Smooth muscle cell (in vitro differentiated cells): ENCODE results near the gene HNRNPH3. TPM values are rescaled to one million over a fixed set of nuclear protein-coding genes. Genes with fewer than 3 reads are reported as not detected.

Source experiments
- DNase-seq: peaks from one replicate; lab custom pipeline; 2025; ENCODE audit not compliant: unreplicated experiment; lab: John Stamatoyannopoulos, UW
- H2AFZ ChIP-seq: fragments of 200-600 bp; sonication (generic); 2 replicates; pipeline ENCODE4 v1.6.0; 2016; ENCODE audit warnings: antibody characterized with exemption, low read depth, mild to moderate bottlenecking
- H3F3A ChIP-seq: fragments of 200-600 bp; sonication (generic); 2 replicates; pipeline ENCODE4 v1.6.0; 2017; ENCODE audit warnings: antibody characterized with exemption, low read depth
- H3K27ac ChIP-seq: fragments of 200-600 bp; sonication (generic); 2 replicates; pipeline ENCODE4 v1.5.1; 2016; ENCODE audit warnings: low read depth, mild to moderate bottlenecking
- H3K27me3 ChIP-seq: fragments of 200-600 bp; sonication (generic); 2 replicates; pipeline ENCODE4 v1.6.1; 2016; ENCODE audit warnings: low read depth, mild to moderate bottlenecking
- H3K36me3 ChIP-seq: fragments of 200-600 bp; sonication (generic); 2 replicates; pipeline ENCODE4 v1.5.1; 2016; ENCODE audit warnings: low read depth
- H3K4me1 ChIP-seq: fragments of 200-600 bp; sonication (generic); 2 replicates; pipeline ENCODE4 v1.5.1; 2016; ENCODE audit warnings: low read depth
- H3K4me2 ChIP-seq: fragments of 200-600 bp; sonication (generic); 2 replicates; pipeline ENCODE4 v1.6.0; 2016; ENCODE audit warnings: mild to moderate bottlenecking
- H3K4me3 ChIP-seq: fragments of 200-600 bp; sonication (generic); 2 replicates; pipeline ENCODE4 v1.5.1; 2016; ENCODE audit warnings: mild to moderate bottlenecking
- H3K79me2 ChIP-seq: fragments of 200-600 bp; sonication (generic); 2 replicates; pipeline ENCODE4 v1.6.0; 2016; ENCODE audit warnings: low read depth, mild to moderate bottlenecking
- H3K9ac ChIP-seq: fragments of 200-600 bp; sonication (generic); 2 replicates; pipeline ENCODE4 v1.6.0; 2016; ENCODE audit warnings: low read depth
- H3K9me3 ChIP-seq: fragments of 200-600 bp; sonication (generic); replicated peaks from 2 replicates; pipeline ENCODE4 v1.5.1; 2016; ENCODE audit warnings: low read depth
- H4K20me1 ChIP-seq: fragments of 200-600 bp; sonication (generic); 2 replicates; pipeline ENCODE4 v1.6.0; 2016; ENCODE audit warnings: low read depth
- WGBS: methylation state at CpG from one replicate; pipeline ENCODE4 v1.1.7; 2016; ENCODE audit warnings: low lambda C conversion rate; 5-methylcytosine and 5-hydroxymethylcytosine counted together
- polyA plus RNA-seq: library from polyadenylated mRNA; unstranded; fragments of >200 nt; fragmentation: Nextera tagmentation; extraction: Ambion mirVana; gene quantifications from 2 replicates; pipeline ENCODE4 v1.2.1, GENCODE V29; 2016
- total RNA-seq: library from RNA; depleted of rRNA; stranded (reverse); fragments of >200 nt; gene quantifications from 2 replicates; pipeline ENCODE4 v1.2.3, GENCODE V29; 2014
- TF ChIP-seq, protein P1 (sequence below): fragments of 200-600 bp; sonication (generic); IDR thresholded peaks from 2 replicates; pipeline ENCODE4 v1.5.1; 2017; ENCODE audit warnings: borderline replicate concordance, mild to moderate bottlenecking, antibody characterized with exemption; ENCODE audit not compliant: insufficient read depth, poor library complexity, severe bottlenecking

The HNRNPH3 gene
- total and polyA plus RNA-seq, 2 experiments from 2014 or later: 31.2 to 143 TPM

DNA sequence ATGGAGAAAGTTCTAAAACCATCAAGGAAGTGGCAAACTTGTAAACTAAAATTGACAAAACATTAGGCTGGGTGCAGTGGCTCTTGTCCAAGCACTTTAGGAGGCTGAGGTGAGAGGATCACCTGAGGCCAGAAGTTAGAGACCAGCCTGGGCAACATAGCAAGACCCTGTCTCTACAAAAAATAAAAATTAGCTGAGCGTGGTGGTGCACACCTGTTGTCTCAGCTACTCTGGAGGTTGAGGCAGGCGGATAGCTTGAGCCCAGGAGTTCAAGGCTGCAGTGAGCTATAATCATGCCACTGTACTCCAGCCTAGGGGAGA, 29.4 kb upstream of the HNRNPH3 start:
- Histone ChIP-seq H3K36me3 (no peaks in the 10 kb centered on the region), H3K4me2 (no peak overlapping the region), H3K4me1 (no peaks in the 10 kb centered on the region), H3K79me2 (no peaks in the 10 kb centered on the region), H3K27ac (no peak overlapping the region), H3K9ac (no peak overlapping the region), H3K9me3 (no peaks in the 10 kb centered on the region), H4K20me1 (no peaks in the 10 kb centered on the region), H3K4me3 (no peak overlapping the region), H3F3A (no peaks in the 10 kb centered on the region), H3K27me3 (no peaks in the 10 kb centered on the region), H2AFZ (no peak overlapping the region)
- 65% methylated on average over 2 of the region's 2 CpGs for WGBS
- DNase-seq: no peak
- TF ChIP-seq, protein P1, sequence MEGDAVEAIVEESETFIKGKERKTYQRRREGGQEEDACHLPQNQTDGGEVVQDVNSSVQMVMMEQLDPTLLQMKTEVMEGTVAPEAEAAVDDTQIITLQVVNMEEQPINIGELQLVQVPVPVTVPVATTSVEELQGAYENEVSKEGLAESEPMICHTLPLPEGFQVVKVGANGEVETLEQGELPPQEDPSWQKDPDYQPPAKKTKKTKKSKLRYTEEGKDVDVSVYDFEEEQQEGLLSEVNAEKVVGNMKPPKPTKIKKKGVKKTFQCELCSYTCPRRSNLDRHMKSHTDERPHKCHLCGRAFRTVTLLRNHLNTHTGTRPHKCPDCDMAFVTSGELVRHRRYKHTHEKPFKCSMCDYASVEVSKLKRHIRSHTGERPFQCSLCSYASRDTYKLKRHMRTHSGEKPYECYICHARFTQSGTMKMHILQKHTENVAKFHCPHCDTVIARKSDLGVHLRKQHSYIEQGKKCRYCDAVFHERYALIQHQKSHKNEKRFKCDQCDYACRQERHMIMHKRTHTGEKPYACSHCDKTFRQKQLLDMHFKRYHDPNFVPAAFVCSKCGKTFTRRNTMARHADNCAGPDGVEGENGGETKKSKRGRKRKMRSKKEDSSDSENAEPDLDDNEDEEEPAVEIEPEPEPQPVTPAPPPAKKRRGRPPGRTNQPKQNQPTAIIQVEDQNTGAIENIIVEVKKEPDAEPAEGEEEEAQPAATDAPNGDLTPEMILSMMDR: no peak

DNA sequence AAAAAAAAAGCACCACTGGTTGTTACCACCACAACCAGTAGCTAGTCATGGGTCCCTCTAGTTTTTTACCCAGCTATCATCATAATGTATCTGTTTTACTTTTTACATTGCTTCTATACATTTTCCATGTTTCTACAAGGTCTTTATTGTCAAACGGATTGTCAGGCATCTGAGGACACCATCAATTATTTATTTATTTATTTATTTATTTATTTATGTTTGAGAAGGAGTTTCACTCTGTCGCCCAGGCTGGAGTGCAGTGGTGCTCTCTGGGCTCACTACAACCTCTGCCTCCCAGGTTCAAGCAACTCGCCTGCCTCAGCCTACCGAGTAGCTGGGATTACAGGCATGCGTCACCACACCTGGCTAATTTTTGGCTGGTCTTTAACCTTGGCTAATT, 29.0 kb upstream of the HNRNPH3 start:
- no peaks in the 10 kb centered on the region for H4K20me1 ChIP-seq
- H3K9me3 ChIP-seq: no peaks in the 10 kb centered on the region
- no peaks in the 10 kb centered on the region for H3F3A ChIP-seq
- TF ChIP-seq, protein P1: no peak
- no peaks in the 10 kb centered on the region for H3K27me3 ChIP-seq
- H3K36me3 ChIP-seq: no peaks in the 10 kb centered on the region
- no peak overlapping the region for H3K9ac ChIP-seq
- no peaks in the 10 kb centered on the region for H3K79me2 ChIP-seq
- no peak overlapping the region for H2AFZ ChIP-seq
- no peak overlapping the region for H3K4me3 ChIP-seq
- 88% methylated on average over 5 of the region's 5 CpGs for WGBS
- H3K27ac ChIP-seq: no peak overlapping the region
- no peak for DNase-seq
- H3K4me2 ChIP-seq: no peak overlapping the region
- H3K4me1 ChIP-seq: no peaks in the 10 kb centered on the region

GRCh38 chr10:68303849-68304412, 27.9 kb upstream of the HNRNPH3 start:
- Histone ChIP-seq H3K4me1 (no peaks in the 10 kb centered on the region), H3K9me3 (no peaks in the 10 kb centered on the region), H3K9ac (no peak overlapping the region), H3K27me3 (no peaks in the 10 kb centered on the region), H3K79me2 (no peaks in the 10 kb centered on the region), H3K4me3 (no peak overlapping the region), H3K36me3 (no peaks in the 10 kb centered on the region), H4K20me1 (no peaks in the 10 kb centered on the region), H2AFZ (no peak overlapping the region), H3F3A (no peaks in the 10 kb centered on the region), H3K27ac (no peak overlapping the region), H3K4me2 (no peak overlapping the region)
- 83% methylated on average over 7 of the region's 7 CpGs for WGBS
- TF ChIP-seq, protein P1: no peak
- DNase-seq: no peak

GRCh38 chr10:68305854-68306253, 26.0 kb upstream of the HNRNPH3 start:
- Histone ChIP-seq H2AFZ (no peak overlapping the region), H3K27me3 (no peaks in the 10 kb centered on the region), H3K27ac (no peak overlapping the region), H3K4me1 (no peaks in the 10 kb centered on the region), H3K9me3 (no peaks in the 10 kb centered on the region), H4K20me1 (no peaks in the 10 kb centered on the region), H3K36me3 (no peaks in the 10 kb centered on the region), H3K9ac (no peak overlapping the region), H3K4me3 (peak overlapping the region; percentile 36), H3F3A (no peaks in the 10 kb centered on the region), H3K79me2 (no peaks in the 10 kb centered on the region), H3K4me2 (no peak overlapping the region)
- no peak for DNase-seq
- WGBS: 40% methylated on average over 1 of the region's 1 CpG
- TF ChIP-seq, protein P1: no peak
